HG02678 (cell line): Measurements from ENCODE around the gene UBTD1.
"Not testable (repeated sequence)": the region's sequence is repeated elsewhere in the genome, so short reads cannot be mapped to it uniquely, and the experiment has no call there.

Experiments used
- ATAC-seq: cut with Tn5 transposase; IDR thresholded peaks from one replicate; pipeline ENCODE4 v1.9.1; 2021; ENCODE audit warnings: mild to moderate bottlenecking, moderate library complexity; ENCODE audit not compliant: unreplicated experiment

UBTD1 gene

GRCh38 chr10:97514344-97514743, 15.6 kb downstream of the UBTD1 start:
- no peak for ATAC-seq

- ATAC-seq = no peak
Observed at GRCh38 chr10:97515271-97515978, 16.7 kb downstream of the UBTD1 start.

- no peak for ATAC-seq
Observed at GRCh38 chr10:97517096-97517750, 18.5 kb downstream of the UBTD1 start.

GRCh38 chr10:97517778-97518300, 19.1 kb downstream of the UBTD1 start:
- ATAC-seq = no peak

GRCh38 chr10:97518301-97519043, 19.7 kb downstream of the UBTD1 start:
- ATAC-seq = no peak

- ATAC-seq = no peak
Observed at GRCh38 chr10:97519342-97519741, 20.6 kb downstream of the UBTD1 start.

GRCh38 chr10:97520520-97520919, 21.8 kb downstream of the UBTD1 start:
- no peak for ATAC-seq

GRCh38 chr10:97520978-97521761, 22.4 kb downstream of the UBTD1 start:
- ATAC-seq = no peak

GRCh38 chr10:97522071-97522470, 23.3 kb downstream of the UBTD1 start:
- no peak for ATAC-seq

- ATAC-seq = no peak
Observed at GRCh38 chr10:97522937-97523336, 24.2 kb downstream of the UBTD1 start.

- no peak for ATAC-seq
Observed at GRCh38 chr10:97525086-97525485, 26.4 kb downstream of the UBTD1 start.

GRCh38 chr10:97525683-97526110, 27.0 kb downstream of the UBTD1 start:
- no peak for ATAC-seq

GRCh38 chr10:97528876-97529275, 30.2 kb downstream of the UBTD1 start:
- not testable (repeated sequence) for ATAC-seq

- ATAC-seq = no peak
Observed at GRCh38 chr10:97529685-97530465, 31.2 kb downstream of the UBTD1 start.

- ATAC-seq = no peak
Observed at GRCh38 chr10:97531401-97531986, 32.8 kb downstream of the UBTD1 start.

- no peak for ATAC-seq
Observed at GRCh38 chr10:97532935-97533671, 34.4 kb downstream of the UBTD1 start.

- ATAC-seq = no peak
Observed at GRCh38 chr10:97533888-97534287, 35.2 kb downstream of the UBTD1 start.

GRCh38 chr10:97534746-97535367, 36.1 kb downstream of the UBTD1 start:
- no peak for ATAC-seq
